ENCODE results near the gene TSEN2. TPM values are rescaled to one million over a fixed set of nuclear protein-coding genes. Genes with fewer than 3 reads are reported as not detected.

TSEN2 gene
- total and polyA plus RNA-seq, 9 of the 15 experiments (the other 6 are each of a cell fraction or from before 2014, with no cell fraction given), result 38.5 to 76.3 (median 46.6) TPM

- no peak overlapping the region for H3K27ac ChIP-seq (ENCODE audit: extremely low read depth, low read depth, low read length)
- BruUV-seq (replicated peaks), result no TSS peak
These were observed 47.6 kb upstream of the TSEN2 start for GRCh38 chr3:12436514-12437220.

GRCh38 chr3:12437221-12437605 lies 47.1 kb upstream of the TSEN2 start:
- H3K4me1 ChIP-seq (replicated peaks in 1 of 2; ENCODE audit: control insufficient read depth in 2 of 2, insufficient read depth in 2 of 2, low read length in 2 of 2), result peaks cover 0 to 3% of the 10 kb centered on the region in 2 experiments; a peak in 1 of 5 replicates
- in situ Hi-C loops (cut with MboI) (no loop called here), intact Hi-C loops (cut with micrococcal nuclease) (no loop called here)
- no peaks in the 10 kb centered on the region for H3K9me3 ChIP-seq (replicated peaks; ENCODE audit: control insufficient read depth, insufficient read depth, low read depth, low read length)
- H3K4me2 ChIP-seq (ENCODE audit: insufficient read depth, low read length), result no peak overlapping the region
- H3K9ac ChIP-seq (ENCODE audit: insufficient read depth in 1 of 2, low read depth in 2 of 2, low read length in 2 of 2), result no peak overlapping the region
- CTCF ChIA-PET (ENCODE audit: low intra/inter-chr PET ratio), result interaction anchor here (0.6 kb wide), 1 partner anchor 42 kb away, joined by 3 read pairs; no protein-coding TSS in a partner anchor
- H2AFZ ChIP-seq (ENCODE audit: low read depth, low read length), result no peak overlapping the region
- POLR2A ChIA-PET, result interaction anchor here (0.6 to 1.1 kb wide), 3 partner anchors 10 to 176 kb away, joined by 3 to 5 read pairs (median 3); no protein-coding TSS in a partner anchor
- H3K79me2 ChIP-seq (ENCODE audit: control insufficient read depth, insufficient read depth, low read length), result no peaks in the 10 kb centered on the region
- ATAC-seq (no peak), DNase-seq (ENCODE audit: extremely low read depth in 1 of 4, low spot score in 3 of 4) (no peak), FAIRE-seq (no peak)
- no peaks in the 10 kb centered on the region; the same call in 1 of the 2 replicates for H4K20me1 ChIP-seq (replicated peaks; ENCODE audit: control insufficient read depth, insufficient read depth, low read length)
- no peak overlapping the region for H3K27ac ChIP-seq (ENCODE audit: extremely low read depth, low read depth, low read length)
- no peak overlapping the region for H3K4me3 ChIP-seq
- no TSS peak for BruUV-seq (replicated peaks)
- H3K9me1 ChIP-seq (ENCODE audit: control insufficient read depth, insufficient read depth, low read length), result no peaks in the 10 kb centered on the region
- H3K36me3 ChIP-seq (ENCODE audit: control insufficient read depth, insufficient read depth, low read length), result no peaks in the 10 kb centered on the region
- WGBS (ENCODE audit: insufficient coverage, low coverage, missing lambda C conversion rate), result 0% methylated on average over 6 of the region's 6 CpGs
- H3K27me3 ChIP-seq (ENCODE audit: control insufficient read depth in 2 of 2, insufficient read depth in 2 of 2, low read length in 2 of 2), result peaks cover 47 to 72% of the 10 kb centered on the region in 2 experiments
- no peak for TF ChIP-seq ARID4B (CRISPR knock-in tag; IDR thresholded peaks at IDR 0.05)
- no peak for TF ChIP-seq NFE2L1 (tag; IDR thresholded peaks at IDR 0.05; ENCODE audit: borderline replicate concordance, low read depth)
- TF ChIP-seq PHF8 (IDR thresholded peaks at IDR 0.05; ENCODE audit: borderline replicate concordance, low read length), result no peak
- TF ChIP-seq MIER1 (IDR thresholded peaks at IDR 0.05; ENCODE audit: low read depth), result no peak

More at GRCh38 chr3:12436514-12437220, 47.6 kb upstream of the TSEN2 start:
- no peaks in the 10 kb centered on the region for H3K36me3 ChIP-seq (ENCODE audit: control insufficient read depth, insufficient read depth, low read length)
- no peak overlapping the region for H3K9ac ChIP-seq (ENCODE audit: insufficient read depth in 1 of 2, low read depth in 2 of 2, low read length in 2 of 2)
- TF ChIP-seq TRIM28 (IDR thresholded peaks at IDR 0.05) (no peak), ZNF57 (CRISPR knock-in tag; IDR thresholded peaks at IDR 0.05) (no peak), RBFOX2 (IDR thresholded peaks at IDR 0.05; ENCODE audit: low read depth, low read length) (no peak), SNAPC5 (CRISPR knock-in tag; IDR thresholded peaks at IDR 0.05) (no peak)
- under 1% methylated on average over 12 of the region's 12 CpGs for WGBS (ENCODE audit: insufficient coverage, low coverage, missing lambda C conversion rate)
- no peak overlapping the region for H3K4me3 ChIP-seq
- DNase-seq (ENCODE audit: extremely low read depth in 1 of 4, low spot score in 3 of 4) (no peak), FAIRE-seq (no peak), ATAC-seq (no peak)
- no peaks in the 10 kb centered on the region; the same call in 1 of the 2 replicates for H4K20me1 ChIP-seq (replicated peaks; ENCODE audit: control insufficient read depth, insufficient read depth, low read length)
- H3K4me2 ChIP-seq (ENCODE audit: insufficient read depth, low read length), result no peak overlapping the region
- no peaks in the 10 kb centered on the region for H3K79me2 ChIP-seq (ENCODE audit: control insufficient read depth, insufficient read depth, low read length)
- H2AFZ ChIP-seq (ENCODE audit: low read depth, low read length), result no peak overlapping the region
- H3K9me3 ChIP-seq (replicated peaks; ENCODE audit: control insufficient read depth, insufficient read depth, low read depth, low read length), result no peaks in the 10 kb centered on the region
- H3K27me3 ChIP-seq (ENCODE audit: control insufficient read depth in 2 of 2, insufficient read depth in 2 of 2, low read length in 2 of 2), result peaks cover 42 to 67% of the 10 kb centered on the region in 2 experiments
- H3K9me1 ChIP-seq (ENCODE audit: control insufficient read depth, insufficient read depth, low read length), result no peaks in the 10 kb centered on the region
- ChIA-PET POLR2A (interaction anchor here (0.6 to 1.1 kb wide), 3 partner anchors 10 to 176 kb away, joined by 3 to 5 read pairs (median 3); no protein-coding TSS in a partner anchor), CTCF (ENCODE audit: low intra/inter-chr PET ratio) (no interaction called here)
- intact Hi-C loops (cut with micrococcal nuclease), result no loop called here
- H3K4me1 ChIP-seq (replicated peaks in 1 of 2; ENCODE audit: control insufficient read depth in 2 of 2, insufficient read depth in 2 of 2, low read length in 2 of 2), result peaks cover 0 to 3% of the 10 kb centered on the region in 2 experiments; a peak in 1 of 5 replicates
- in situ Hi-C loops (cut with MboI), result no loop called here

Measured in K562 (cell line).